SJCRH30 (cell line): ENCODE measurements around the gene C2. TPM values are rescaled to one million over a fixed set of nuclear protein-coding genes. Genes with fewer than 3 reads are reported as not detected.
A peak's percentile ranks its signal among the peaks of the same experiment; 100 is the strongest.

Source experiments
- DNase-seq, 2 experiments: peaks; one replicate each; pipeline ENCODE4 v3.0.0-alpha.2; 2015 to 2020
- H3K27ac ChIP-seq: fragments of 250-450 bp; sonication (Bioruptor Pico); 2 replicates; pipeline ENCODE4 v1.5.1; 2020; ENCODE audit warnings: mild to moderate bottlenecking, moderate library complexity
- H3K27me3 ChIP-seq: fragments of 250-450 bp; sonication (Bioruptor Pico); 2 replicates; pipeline ENCODE4 v1.5.1; 2020; ENCODE audit warnings: mild to moderate bottlenecking, moderate library complexity
- H3K36me3 ChIP-seq: fragments of 250-450 bp; sonication (Bioruptor Pico); 2 replicates; pipeline ENCODE4 v1.5.1; 2020; ENCODE audit warnings: mild to moderate bottlenecking, moderate library complexity
- H3K4me1 ChIP-seq: fragments of 250-450 bp; sonication (Bioruptor Pico); 2 replicates; pipeline ENCODE4 v1.5.1; 2020; ENCODE audit warnings: mild to moderate bottlenecking, moderate library complexity
- H3K4me3 ChIP-seq: fragments of 250-450 bp; sonication (Bioruptor Pico); 2 replicates; pipeline ENCODE4 v1.5.1; 2020; ENCODE audit warnings: mild to moderate bottlenecking, moderate library complexity
- H3K9me3 ChIP-seq: fragments of 250-450 bp; sonication (Bioruptor Pico); replicated peaks from 2 replicates; pipeline ENCODE4 v1.5.1; 2020; ENCODE audit warnings: mild to moderate bottlenecking, moderate library complexity
- total RNA-seq: library from RNA; depleted of rRNA; stranded (reverse); fragments of >200 nt; shearing (Covaris generic); gene quantifications from 2 replicates; pipeline ENCODE4 v1.2.3, GENCODE V29; 2014

Gene C2
- total RNA-seq, 1 experiment from 2014 or later: 1.2 TPM

GRCh38 chr6:31889331-31889972 lies 38.1 kb upstream of the C2 start:
- DNase-seq: no peak
- Histone ChIP-seq H3K9me3 (no peaks in the 10 kb centered on the region), H3K36me3 (peaks cover 53% of the 10 kb centered on the region)

GRCh38 chr6:31892821-31893220 lies 34.7 kb upstream of the C2 start:
- H3K9me3 ChIP-seq: no peaks in the 10 kb centered on the region
- DNase-seq: no peak
- H3K36me3 ChIP-seq: peaks cover 47% of the 10 kb centered on the region

More at GRCh38 chr6:31889331-31889972, 38.1 kb upstream of the C2 start:
- Histone ChIP-seq H3K27ac (no peak overlapping the region), H3K4me1 (no peaks in the 10 kb centered on the region), H3K4me3 (no peak overlapping the region), H3K27me3 (no peaks in the 10 kb centered on the region)

GRCh38 chr6:31896493-31896855 lies 31.0 kb upstream of the C2 start:
- no peak for DNase-seq
- H3K27me3 ChIP-seq: no peaks in the 10 kb centered on the region
- H3K36me3 ChIP-seq: peaks cover 31% of the 10 kb centered on the region
- no peaks in the 10 kb centered on the region for H3K9me3 ChIP-seq
- H3K4me3 ChIP-seq: peak overlapping the region; percentile 92
- H3K27ac ChIP-seq: no peak overlapping the region
- no peaks in the 10 kb centered on the region for H3K4me1 ChIP-seq

More at GRCh38 chr6:31892821-31893220, 34.7 kb upstream of the C2 start:
- Histone ChIP-seq H3K4me1 (no peaks in the 10 kb centered on the region), H3K27me3 (no peaks in the 10 kb centered on the region), H3K27ac (no peak overlapping the region), H3K4me3 (no peak overlapping the region)

GRCh38 chr6:31896856-31897611 lies 30.5 kb upstream of the C2 start:
- Histone ChIP-seq H3K9me3 (no peaks in the 10 kb centered on the region), H3K27ac (no peak overlapping the region; the same call in 1 of the 2 replicates), H3K4me1 (no peaks in the 10 kb centered on the region), H3K4me3 (peak overlapping the region; percentile 92), H3K36me3 (peaks cover 31% of the 10 kb centered on the region), H3K27me3 (no peaks in the 10 kb centered on the region)
- no peak for DNase-seq

- Histone ChIP-seq H3K27ac (peak within 1 kb of the TSS; percentile 32), H3K4me3 (peak within 1 kb of the TSS; percentile 92), H3K4me1 (no peaks in the 10 kb centered on the region), H3K27me3 (no peaks in the 10 kb centered on the region), H3K9me3 (no peaks in the 10 kb centered on the region), H3K36me3 (peaks cover 28% of the 10 kb centered on the region)
- peak; percentile 79 to 83 for DNase-seq
Observed at GRCh38 chr6:31897612-31898382, 29.7 kb upstream of the C2 start, which contains the start of gene EHMT2. EHMT2 (minus strand) TSS chr6:31897698; CDS start chr6:31897677, 21 bp downstream.

- Histone ChIP-seq H3K36me3 (peaks cover 22% of the 10 kb centered on the region), H3K27ac (peak overlapping the region; percentile 32), H3K4me1 (no peaks in the 10 kb centered on the region), H3K27me3 (no peaks in the 10 kb centered on the region), H3K9me3 (no peaks in the 10 kb centered on the region), H3K4me3 (peak overlapping the region; percentile 92)
- peak in 1 of 2 experiments; percentile 50 for DNase-seq
Observed at GRCh38 chr6:31898383-31899011, 29.0 kb upstream of the C2 start.

- DNase-seq: no peak
- Histone ChIP-seq H3K9me3 (no peaks in the 10 kb centered on the region), H3K36me3 (peaks cover 19% of the 10 kb centered on the region), H3K27me3 (no peaks in the 10 kb centered on the region), H3K4me1 (no peaks in the 10 kb centered on the region), H3K4me3 (no peak overlapping the region), H3K27ac (no peak overlapping the region)
Observed at GRCh38 chr6:31899215-31899614, 28.3 kb upstream of the C2 start.

GRCh38 chr6:31899882-31900722 lies 27.4 kb upstream of the C2 start:
- Histone ChIP-seq H3K4me1 (no peaks in the 10 kb centered on the region), H3K36me3 (peaks cover 11% of the 10 kb centered on the region), H3K4me3 (no peak overlapping the region), H3K27me3 (no peaks in the 10 kb centered on the region), H3K9me3 (no peaks in the 10 kb centered on the region), H3K27ac (no peak overlapping the region)
- DNase-seq: no peak

GRCh38 chr6:31900917-31901414 lies 26.6 kb upstream of the C2 start:
- H3K9me3 ChIP-seq: no peaks in the 10 kb centered on the region
- H3K36me3 ChIP-seq: peaks cover 3% of the 10 kb centered on the region
- DNase-seq: no peak
- no peak overlapping the region for H3K27ac ChIP-seq
- H3K4me3 ChIP-seq: peak overlapping the region; percentile 58
- H3K4me1 ChIP-seq: no peaks in the 10 kb centered on the region
- no peaks in the 10 kb centered on the region for H3K27me3 ChIP-seq

GRCh38 chr6:31901415-31901952 lies 26.0 kb upstream of the C2 start:
- H3K27ac ChIP-seq: no peak overlapping the region
- no peaks in the 10 kb centered on the region for H3K27me3 ChIP-seq
- peak; percentile 54 to 55 for DNase-seq

GRCh38 chr6:31901953-31902643 lies 25.4 kb upstream of the C2 start, which contains the start of gene ZBTB12:
ZBTB12 (minus strand) TSS chr6:31902086; CDS start chr6:31901305, 781 bp downstream.
- H3K4me1 ChIP-seq: no peaks in the 10 kb centered on the region
- DNase-seq: peak; percentile 93 to 94
- H3K4me3 ChIP-seq: peak within 1 kb of the TSS; percentile 58
- H3K9me3 ChIP-seq: no peaks in the 10 kb centered on the region
- no peaks in the 10 kb centered on the region for H3K36me3 ChIP-seq
- H3K27me3 ChIP-seq: no peaks in the 10 kb centered on the region
- H3K27ac ChIP-seq: no peak within 1 kb of the TSS

More at GRCh38 chr6:31901415-31901952, 26.0 kb upstream of the C2 start:
- no peaks in the 10 kb centered on the region for H3K9me3 ChIP-seq
- H3K36me3 ChIP-seq: no peaks in the 10 kb centered on the region
- peak overlapping the region; percentile 58 for H3K4me3 ChIP-seq
- H3K4me1 ChIP-seq: no peaks in the 10 kb centered on the region

- Histone ChIP-seq H3K27me3 (no peaks in the 10 kb centered on the region), H3K4me1 (no peaks in the 10 kb centered on the region), H3K4me3 (no peak overlapping the region), H3K9me3 (no peaks in the 10 kb centered on the region), H3K36me3 (no peaks in the 10 kb centered on the region), H3K27ac (no peak overlapping the region)
- DNase-seq: no peak
Observed at GRCh38 chr6:31903957-31904356, 23.6 kb upstream of the C2 start.

- Histone ChIP-seq H3K27ac (no peak overlapping the region), H3K36me3 (no peaks in the 10 kb centered on the region), H3K27me3 (no peaks in the 10 kb centered on the region), H3K4me3 (no peak overlapping the region), H3K4me1 (no peaks in the 10 kb centered on the region), H3K9me3 (no peaks in the 10 kb centered on the region)
- DNase-seq: no peak
Observed at GRCh38 chr6:31905041-31905440, 22.5 kb upstream of the C2 start.
